Measurements from ENCODE around the gene PRKAG2. TPM values are rescaled to one million over a fixed set of nuclear protein-coding genes. Genes with fewer than 3 reads are reported as not detected.

PRKAG2 gene
- total RNA-seq, 1 experiment from 2014 or later, result 73.9 TPM

GRCh38 chr7:151921451-151921850, 44.5 kb upstream of the PRKAG2 start:
- no peak for DNase-seq (ENCODE audit: unreplicated experiment)
- CTCF ChIA-PET, result interaction anchor here (1.2 kb wide), 1 partner anchor 11 kb away, joined by 3 read pairs; no protein-coding TSS in a partner anchor
- Mint-ChIP-seq H3K4me3 (ENCODE audit: unreplicated experiment) (no peak overlapping the region), H3K27me3 (ENCODE audit: insufficient read depth, unreplicated experiment) (no peaks in the 10 kb centered on the region), H3K9me3 (ENCODE audit: unreplicated experiment) (no peaks in the 10 kb centered on the region), H3K27ac (ENCODE audit: low read depth, unreplicated experiment) (no peak overlapping the region), H3K36me3 (ENCODE audit: insufficient read depth, unreplicated experiment) (peaks cover 6% of the 10 kb centered on the region), H3K4me1 (ENCODE audit: insufficient read depth, unreplicated experiment) (peaks cover 26% of the 10 kb centered on the region)
- no TSS peak for BruUV-seq (replicated peaks)
- TF ChIP-seq CTCF (IDR thresholded peaks at IDR 0.05; ENCODE audit: unreplicated experiment), result no peak
- POLR2A ChIA-PET, result no interaction called here
- intact Hi-C loops (cut with micrococcal nuclease), result no loop called here

GRCh38 chr7:151920488-151920887, 43.6 kb upstream of the PRKAG2 start:
- intact Hi-C loops (cut with micrococcal nuclease), result no loop called here
- no peak for DNase-seq (ENCODE audit: unreplicated experiment)
- Mint-ChIP-seq H3K27ac (ENCODE audit: low read depth, unreplicated experiment) (no peak overlapping the region), H3K36me3 (ENCODE audit: insufficient read depth, unreplicated experiment) (peaks cover 7% of the 10 kb centered on the region), H3K4me1 (ENCODE audit: insufficient read depth, unreplicated experiment) (peaks cover 26% of the 10 kb centered on the region), H3K9me3 (ENCODE audit: unreplicated experiment) (peaks cover 1% of the 10 kb centered on the region), H3K27me3 (ENCODE audit: insufficient read depth, unreplicated experiment) (no peaks in the 10 kb centered on the region), H3K4me3 (ENCODE audit: unreplicated experiment) (no peak overlapping the region)
- no TSS peak for BruUV-seq (replicated peaks)
- ChIA-PET POLR2A (no interaction called here), CTCF (interaction anchor here (0.6 to 1.1 kb wide), 2 partner anchors 13 to 241 kb away, joined by 3 to 5 read pairs; no protein-coding TSS in a partner anchor)
- TF ChIP-seq CTCF (IDR thresholded peaks at IDR 0.05; ENCODE audit: unreplicated experiment), result no peak

- no peak for DNase-seq (ENCODE audit: unreplicated experiment)
- POLR2A ChIA-PET, result no interaction called here
- CTCF ChIA-PET, result interaction anchor here (0.6 to 1.1 kb wide), 4 partner anchors 14 to 296 kb away, joined by 3 to 5 read pairs (median 3); no protein-coding TSS in a partner anchor
- H3K27ac Mint-ChIP-seq (ENCODE audit: low read depth, unreplicated experiment), result no peak overlapping the region
- intact Hi-C loops (cut with micrococcal nuclease), result no loop called here
- H3K4me3 Mint-ChIP-seq (ENCODE audit: unreplicated experiment), result no peak overlapping the region
- H3K4me1 Mint-ChIP-seq (ENCODE audit: insufficient read depth, unreplicated experiment), result peaks cover 26% of the 10 kb centered on the region
- TF ChIP-seq CTCF (IDR thresholded peaks at IDR 0.05; ENCODE audit: unreplicated experiment), result no peak
- no peaks in the 10 kb centered on the region for H3K27me3 Mint-ChIP-seq (ENCODE audit: insufficient read depth, unreplicated experiment)
- peaks cover 11% of the 10 kb centered on the region for H3K36me3 Mint-ChIP-seq (ENCODE audit: insufficient read depth, unreplicated experiment)
- no TSS peak for BruUV-seq (replicated peaks)
- H3K9me3 Mint-ChIP-seq (ENCODE audit: unreplicated experiment), result peaks cover 10% of the 10 kb centered on the region
Observed at GRCh38 chr7:151919595-151919994, 42.7 kb upstream of the PRKAG2 start.

- no TSS peak for BruUV-seq (replicated peaks)
- ChIA-PET CTCF (interaction anchor here (0.5 kb wide), 1 partner anchor 469 kb away, joined by 3 read pairs; no protein-coding TSS in a partner anchor), POLR2A (interaction anchor here (1.0 to 1.1 kb wide), 2 partner anchors 42 to 267 kb away, joined by 3 to 4 read pairs; partner anchors contain the start of gene PRKAG2)
- TF ChIP-seq CTCF (IDR thresholded peaks at IDR 0.05; ENCODE audit: unreplicated experiment), result no peak
- no peak for DNase-seq (ENCODE audit: unreplicated experiment)
- peaks cover 11% of the 10 kb centered on the region for H3K36me3 Mint-ChIP-seq (ENCODE audit: insufficient read depth, unreplicated experiment)
- intact Hi-C loops (cut with micrococcal nuclease), result no loop called here
- peaks cover 19% of the 10 kb centered on the region for H3K9me3 Mint-ChIP-seq (ENCODE audit: unreplicated experiment)
- H3K4me3 Mint-ChIP-seq (ENCODE audit: unreplicated experiment), result no peak overlapping the region
- peaks cover 16% of the 10 kb centered on the region for H3K4me1 Mint-ChIP-seq (ENCODE audit: insufficient read depth, unreplicated experiment)
- H3K27me3 Mint-ChIP-seq (ENCODE audit: insufficient read depth, unreplicated experiment), result no peaks in the 10 kb centered on the region
- peak overlapping the region; percentile 1 for H3K27ac Mint-ChIP-seq (ENCODE audit: low read depth, unreplicated experiment)
Observed at GRCh38 chr7:151918510-151918843, 41.6 kb upstream of the PRKAG2 start.
